GM21619 (cell line): ENCODE measurements around the gene ZNF521.
A peak's percentile ranks its signal among the peaks of the same experiment; 100 is the strongest.

ENCODE experiments used
- ATAC-seq: cut with Tn5 transposase; IDR thresholded peaks from one replicate; pipeline ENCODE4 v1.9.1; 2021; ENCODE audit not compliant: unreplicated experiment

Gene ZNF521

GRCh38 chr18:25175558-25176517 lies 176.1 kb downstream of the ZNF521 start:
- ATAC-seq: no peak

DNA sequence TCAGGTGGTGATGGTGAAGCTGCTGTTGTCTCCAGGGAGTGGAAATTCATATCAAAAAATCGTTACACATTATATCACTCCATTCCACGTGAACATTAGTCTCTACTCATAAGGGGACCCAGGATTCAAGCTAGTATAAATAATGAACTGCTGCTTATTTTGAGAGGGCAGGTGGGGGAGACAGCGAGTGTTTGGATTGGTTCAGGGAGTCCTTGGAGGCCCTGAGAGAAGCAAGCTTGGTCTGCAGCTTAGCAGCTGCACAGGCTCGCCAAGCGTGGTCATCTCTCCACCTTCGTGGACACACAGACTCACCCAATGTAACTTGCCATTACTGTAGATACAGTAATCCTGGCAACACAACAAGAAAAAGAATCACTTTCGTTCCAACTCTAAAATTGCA lies 177.6 kb downstream of the ZNF521 start:
- no peak for ATAC-seq

DNA sequence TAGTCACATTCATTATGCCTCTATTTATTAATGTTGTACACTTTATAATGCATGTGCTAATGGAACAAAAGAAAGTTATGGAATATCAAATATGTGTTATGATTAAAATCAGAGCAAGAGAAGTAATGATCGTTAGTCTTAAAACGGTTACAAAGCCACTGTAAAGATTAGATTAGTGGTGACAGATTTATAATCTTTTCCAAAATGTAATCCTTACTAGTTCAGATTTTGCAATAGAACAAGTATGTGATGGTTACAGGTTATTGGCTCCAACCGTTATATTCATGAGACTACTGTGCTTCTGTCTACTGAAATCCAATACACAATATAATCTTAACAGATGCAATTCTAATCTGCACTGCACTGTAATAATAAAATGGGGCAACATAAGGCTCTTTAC lies 180.6 kb downstream of the ZNF521 start:
- ATAC-seq: no peak

DNA sequence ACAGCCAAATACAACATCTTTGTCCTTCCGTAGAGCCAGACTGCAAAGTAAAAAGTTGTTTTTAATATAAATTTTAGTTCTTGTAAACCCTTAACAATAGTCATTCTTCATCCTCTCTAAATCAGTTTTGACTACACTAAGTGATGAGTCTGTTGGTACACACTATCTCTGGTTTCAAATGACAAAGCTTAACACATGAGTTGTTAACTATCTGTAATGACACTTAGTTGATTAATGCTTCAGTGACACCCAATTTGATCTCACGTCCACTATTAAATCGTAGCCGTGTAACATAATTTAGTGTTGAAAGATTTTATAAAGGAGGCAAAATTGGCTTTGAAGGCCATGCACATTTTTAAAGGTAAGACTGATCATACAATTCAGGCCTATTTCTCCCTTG lies 181.6 kb downstream of the ZNF521 start:
- no peak for ATAC-seq

DNA sequence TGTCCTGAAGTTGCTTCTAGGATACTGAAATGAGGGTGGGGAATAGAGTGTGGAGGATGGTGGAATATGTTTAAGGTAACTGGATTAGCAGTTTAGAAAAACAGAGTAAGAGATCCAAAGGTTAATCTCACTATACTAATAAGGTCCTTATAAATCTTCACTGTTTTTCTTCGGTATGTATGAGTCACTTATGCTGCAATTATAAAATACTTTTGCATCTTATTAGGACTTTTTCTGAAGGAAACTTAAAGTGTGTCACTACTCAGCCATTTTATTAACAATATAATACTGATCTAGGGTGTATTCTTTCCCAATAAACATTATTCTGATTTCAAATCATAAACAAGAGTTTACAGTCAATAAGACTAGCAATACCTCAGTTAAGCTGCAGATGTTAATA lies 182.3 kb downstream of the ZNF521 start:
- ATAC-seq: no peak

- ATAC-seq: no peak
Observed at GRCh38 chr18:25167612-25168410, 184.2 kb downstream of the ZNF521 start.

GRCh38 chr18:25166113-25166512 lies 185.9 kb downstream of the ZNF521 start:
- no peak for ATAC-seq

DNA sequence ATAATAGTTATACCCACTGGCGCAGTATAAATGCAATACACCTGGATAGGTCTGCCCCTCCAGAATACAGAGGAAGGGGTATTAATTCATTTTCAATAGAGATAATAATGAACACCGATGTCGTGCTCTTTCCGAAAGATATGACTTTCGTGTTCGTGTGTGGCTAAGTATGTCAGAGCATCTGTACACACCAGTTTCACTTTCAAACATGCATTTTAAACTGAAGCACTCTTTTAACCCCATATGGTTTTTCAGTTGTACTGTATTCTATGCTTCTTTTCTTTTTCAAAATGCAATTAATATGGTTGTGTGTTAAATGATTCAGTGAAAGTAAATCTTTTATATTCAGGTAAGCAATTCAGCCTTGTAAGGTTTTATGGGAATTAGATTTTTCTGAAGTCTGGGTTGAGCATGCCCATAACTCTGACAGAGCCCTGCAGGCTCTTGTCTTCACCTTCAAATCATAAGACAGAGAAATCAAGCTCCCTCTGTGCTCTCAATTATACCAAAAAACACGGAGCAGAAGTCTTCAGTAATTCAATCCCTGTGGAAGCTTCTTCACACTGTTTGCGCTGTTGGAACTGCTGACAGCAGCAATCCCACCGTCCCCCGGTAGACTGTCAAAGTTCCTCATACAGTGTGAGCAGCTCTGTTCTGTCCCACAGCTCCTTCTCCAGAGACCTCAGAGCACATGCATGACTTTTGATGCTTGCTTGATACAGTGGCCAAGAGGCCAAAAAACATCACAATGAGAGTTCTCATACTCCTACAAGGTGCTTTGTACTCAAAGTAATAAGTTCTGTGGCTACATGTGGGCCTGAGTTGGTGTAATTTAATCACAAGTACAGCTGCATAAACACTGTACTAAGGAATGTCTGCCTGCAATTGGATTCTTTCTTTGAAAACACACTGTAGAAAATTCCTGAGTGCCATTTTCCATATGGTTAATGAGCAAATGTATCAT lies 186.8 kb downstream of the ZNF521 start:
- ATAC-seq: peak; percentile 92

DNA sequence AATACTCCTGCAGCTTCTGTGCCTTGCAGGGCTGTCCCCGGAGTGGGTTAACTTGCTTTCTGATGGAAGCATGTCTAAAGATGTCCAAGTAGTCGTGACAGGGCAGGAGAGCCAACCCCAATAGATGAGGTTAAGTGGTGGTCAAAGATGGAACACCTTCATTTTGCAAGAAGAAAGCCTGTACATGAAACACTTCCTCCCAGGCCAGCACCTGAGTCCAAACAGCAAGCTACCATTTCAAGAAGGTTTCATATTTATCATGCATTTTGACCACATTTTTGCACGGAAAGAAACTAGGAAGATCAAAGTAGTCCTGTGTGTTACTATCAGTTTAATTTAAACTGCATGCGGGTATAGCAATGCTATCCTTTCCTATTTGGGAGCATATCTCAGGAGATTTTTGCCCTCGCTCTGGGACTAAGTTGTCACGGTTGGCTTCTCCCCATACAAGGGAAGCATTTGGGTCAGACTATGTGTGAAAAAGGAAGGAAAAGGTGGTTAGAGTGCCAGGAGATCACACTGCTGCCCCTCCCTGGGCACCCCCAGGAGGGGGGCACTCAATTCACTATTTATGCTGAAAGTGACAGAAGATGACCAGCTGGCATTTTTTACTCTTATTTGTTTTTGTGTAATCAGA lies 187.6 kb downstream of the ZNF521 start:
- peak; percentile 34 for ATAC-seq

DNA sequence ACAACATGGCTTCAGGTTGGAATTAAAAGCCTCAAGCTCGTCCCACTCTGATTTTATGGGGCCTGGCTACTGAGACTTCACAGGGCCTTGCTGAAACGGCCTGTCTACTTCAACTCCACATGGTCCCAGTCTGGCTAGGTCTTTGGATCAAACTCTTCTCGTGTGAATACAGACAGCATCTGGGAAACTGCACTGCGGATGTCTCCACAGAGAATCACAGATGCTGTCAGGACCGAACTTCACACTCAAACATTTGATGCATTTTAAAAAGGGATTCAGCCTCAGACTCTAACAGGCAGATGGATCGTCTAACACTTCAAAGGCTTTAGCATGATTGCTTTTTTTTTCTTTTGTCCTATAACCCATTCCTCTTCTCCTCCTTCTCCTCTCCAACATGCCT lies 198.5 kb downstream of the ZNF521 start:
- ATAC-seq: no peak

DNA sequence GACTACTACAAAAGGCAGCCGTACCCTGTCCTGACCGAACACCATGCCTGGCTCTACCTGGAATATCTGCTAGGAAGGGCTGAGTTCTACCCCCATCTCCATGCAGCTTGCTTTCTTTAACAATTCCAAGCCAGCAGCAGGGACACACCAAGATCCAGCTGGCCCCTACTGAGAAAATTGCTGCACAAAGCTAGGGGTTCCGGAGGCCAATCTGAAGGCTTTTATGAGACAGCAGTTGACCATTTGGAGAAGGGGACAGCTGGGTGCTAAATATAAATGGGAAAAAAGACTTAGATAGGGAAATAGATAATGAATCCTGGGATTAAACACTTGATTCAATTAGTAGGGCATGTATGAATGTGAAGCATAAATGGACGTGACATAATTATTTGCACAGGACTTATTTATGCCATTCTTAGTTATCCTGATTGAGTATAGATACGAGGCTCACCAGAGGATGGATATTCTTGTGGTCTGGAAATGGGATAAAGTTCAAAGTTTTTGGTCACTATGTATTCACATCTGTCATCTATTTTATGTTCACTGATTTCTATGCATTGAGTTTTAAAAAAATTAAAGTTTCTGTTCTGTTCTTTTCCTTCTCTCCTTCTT lies 204.0 kb downstream of the ZNF521 start:
- ATAC-seq: no peak

- no peak for ATAC-seq
Observed at GRCh38 chr18:25146512-25146910, 205.5 kb downstream of the ZNF521 start.

DNA sequence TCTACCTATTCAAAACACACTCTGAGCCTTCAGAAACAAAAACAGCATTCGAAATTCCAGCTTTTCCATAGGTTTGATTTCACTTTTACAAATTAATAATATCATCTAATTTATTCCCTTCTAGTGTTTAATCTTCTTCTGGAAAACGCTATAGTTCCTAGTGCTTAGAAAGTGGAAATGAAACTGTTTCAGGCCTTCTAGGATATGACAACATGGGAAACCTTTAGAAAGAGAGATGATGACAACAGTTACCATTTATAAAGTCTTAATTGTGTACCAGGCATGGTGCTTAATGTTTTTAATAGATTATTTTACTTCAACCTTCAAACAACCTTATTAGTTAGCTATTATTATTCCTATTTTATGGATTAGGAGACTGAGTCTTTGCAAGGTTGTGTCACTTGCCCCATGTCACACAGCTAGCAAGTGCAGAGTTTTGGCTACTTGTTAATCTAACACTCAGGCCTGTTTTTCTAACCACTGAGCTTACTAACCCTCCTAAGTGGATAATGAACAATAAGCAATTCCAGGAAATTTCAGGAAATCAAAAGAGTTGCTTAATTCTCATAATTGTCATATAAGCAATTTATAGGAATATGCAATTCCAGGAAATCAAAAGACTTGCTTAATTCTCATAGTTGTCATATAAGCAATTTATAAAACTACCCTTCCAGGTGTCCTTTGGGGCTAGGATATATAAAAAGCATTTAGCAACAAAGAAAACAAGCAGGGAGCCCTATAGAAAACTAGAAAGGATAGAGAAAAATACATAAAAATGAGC lies 206.0 kb downstream of the ZNF521 start:
- ATAC-seq: no peak

DNA sequence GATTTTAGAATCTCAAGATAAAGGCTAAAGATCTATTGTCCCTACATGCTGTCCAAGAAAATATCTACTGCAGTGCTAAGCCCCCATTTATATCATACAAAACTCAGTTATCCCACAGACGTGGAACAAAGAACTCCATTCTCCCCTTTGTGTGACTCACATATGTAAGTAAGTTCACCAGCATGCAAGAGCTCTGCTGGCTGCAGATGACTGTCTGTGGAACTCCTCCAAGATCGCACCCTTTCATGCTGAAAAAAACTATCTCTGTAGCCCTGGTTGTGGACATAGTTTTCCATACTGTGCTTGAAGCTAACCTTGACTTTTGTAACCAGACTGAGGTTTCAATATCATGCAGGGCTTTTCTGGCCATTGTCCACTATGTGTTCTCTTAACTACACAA lies 207.1 kb downstream of the ZNF521 start:
- ATAC-seq: no peak

DNA sequence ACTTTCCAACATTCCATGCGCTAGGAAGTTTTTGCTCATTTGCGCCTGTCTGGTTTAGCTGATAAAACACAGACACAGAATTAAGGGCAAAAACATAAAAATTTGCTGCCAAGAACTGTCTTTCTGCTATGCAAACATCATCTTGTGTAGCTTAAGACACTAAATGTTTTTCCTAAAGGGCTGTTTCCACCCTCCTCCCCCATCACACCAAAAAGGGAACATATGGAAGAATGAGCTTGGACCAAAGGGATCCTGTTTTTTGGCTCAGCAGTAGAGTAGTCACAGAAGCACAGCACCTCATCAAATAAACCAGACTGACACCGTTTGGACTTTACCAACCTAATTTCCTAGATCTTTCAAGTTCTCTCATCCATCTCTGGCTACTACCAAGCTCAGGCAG lies 210.1 kb downstream of the ZNF521 start:
- ATAC-seq: no peak

DNA sequence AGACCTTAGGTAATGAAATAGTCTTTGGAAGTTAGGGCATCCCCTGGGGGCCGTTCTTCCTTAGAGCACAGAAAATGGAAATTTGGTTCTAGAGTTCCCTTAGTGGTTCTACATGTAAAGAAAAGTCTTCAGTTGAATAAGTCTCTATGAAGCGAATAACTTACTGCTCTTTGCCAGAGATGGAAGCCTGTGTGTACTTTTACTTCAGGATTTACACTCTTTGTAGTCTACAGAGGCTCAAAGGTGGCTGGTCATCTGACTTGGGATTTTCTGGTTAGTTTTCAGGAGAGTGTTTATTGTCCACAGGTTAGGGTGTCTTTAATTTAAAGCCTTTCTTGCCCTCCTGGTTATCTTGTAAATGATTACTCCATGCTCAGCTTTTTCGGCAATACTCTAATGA lies 210.6 kb downstream of the ZNF521 start:
- no peak for ATAC-seq

- ATAC-seq: no peak
Observed at GRCh38 chr18:25140962-25141308, 211.0 kb downstream of the ZNF521 start.

GRCh38 chr18:25140124-25140961 lies 211.6 kb downstream of the ZNF521 start:
- no peak for ATAC-seq

GRCh38 chr18:25137197-25137472 lies 214.8 kb downstream of the ZNF521 start:
- ATAC-seq: no peak
